RWPE2 (cell line): ENCODE data around the gene HACD1.

Experiments used
- ATAC-seq: fragments of 200-7000 bp; cut with Tn5 transposase; 3 replicates; pipeline ENCODE4 v1.9.1; 2021; ENCODE audit warnings: low read depth
- DNase-seq: peaks from one replicate; pipeline ENCODE4 v3.0.0-alpha.2; 2020; ENCODE audit warnings: low spot score
- H3K27ac ChIP-seq: fragments of 450-650 bp; 2 replicates; pipeline ENCODE4 v1.5.1; 2017; ENCODE audit warnings: mild to moderate bottlenecking; ENCODE audit not compliant: poor library complexity, severe bottlenecking
- H3K27me3 ChIP-seq: fragments of 250-450 bp; sonication (Bioruptor Pico); 2 replicates; pipeline ENCODE4 v1.5.1; 2021; ENCODE audit warnings: mild to moderate bottlenecking, moderate library complexity; ENCODE audit not compliant: insufficient read depth, poor library complexity, severe bottlenecking
- H3K36me3 ChIP-seq: fragments of 250-450 bp; sonication (Bioruptor Pico); 2 replicates; pipeline ENCODE4 v1.5.1; 2020; ENCODE audit warnings: low read depth, mild to moderate bottlenecking, moderate library complexity
- H3K4me1 ChIP-seq: fragments of 250-450 bp; sonication (Bioruptor Pico); 2 replicates; pipeline ENCODE4 v1.5.1; 2021; ENCODE audit warnings: mild to moderate bottlenecking, moderate library complexity; ENCODE audit not compliant: insufficient read depth, poor library complexity, severe bottlenecking
- H3K4me3 ChIP-seq: fragments of 250-450 bp; sonication (Bioruptor Pico); 2 replicates; pipeline ENCODE4 v1.5.1; 2021; ENCODE audit warnings: mild to moderate bottlenecking, moderate library complexity; ENCODE audit not compliant: severe bottlenecking
- H3K9me3 ChIP-seq: fragments of 250-450 bp; sonication (Bioruptor Pico); 2 replicates; pipeline ENCODE4 v1.5.1; 2021; ENCODE audit warnings: mild to moderate bottlenecking, moderate library complexity; ENCODE audit not compliant: severe bottlenecking
- CTCF ChIP-seq: fragments of 450-650 bp; IDR thresholded peaks from one replicate; pipeline ENCODE4 v1.5.1; 2017; ENCODE audit warnings: mild to moderate bottlenecking, moderate library complexity; ENCODE audit not compliant: poor library complexity, severe bottlenecking

Gene HACD1

GRCh38 chr10:17649052-17649451 lies 31.9 kb upstream of the HACD1 start:
- DNase-seq (no peak), ATAC-seq (no peak)
- H3K27me3 ChIP-seq, result no peaks in the 10 kb centered on the region
- H3K4me1 ChIP-seq, result peaks cover 15% of the 10 kb centered on the region
- H3K36me3 ChIP-seq, result peaks cover 46% of the 10 kb centered on the region
- H3K4me3 ChIP-seq, result no peak overlapping the region
- H3K9me3 ChIP-seq, result no peaks in the 10 kb centered on the region
- H3K27ac ChIP-seq, result no peak overlapping the region
- TF ChIP-seq CTCF, result no peak

GRCh38 chr10:17648243-17649035 lies 31.3 kb upstream of the HACD1 start:
- no peak for ATAC-seq
- H3K36me3 ChIP-seq, result peaks cover 42% of the 10 kb centered on the region
- no peak for DNase-seq
- H3K4me3 ChIP-seq, result no peak overlapping the region
- TF ChIP-seq CTCF, result no peak
- no peaks in the 10 kb centered on the region for H3K9me3 ChIP-seq
- peaks cover 15% of the 10 kb centered on the region for H3K4me1 ChIP-seq
- H3K27me3 ChIP-seq, result no peaks in the 10 kb centered on the region
- no peak overlapping the region for H3K27ac ChIP-seq

- H3K4me3 ChIP-seq, result no peak overlapping the region
- H3K27me3 ChIP-seq, result no peaks in the 10 kb centered on the region
- TF ChIP-seq CTCF, result no peak
- no peak for ATAC-seq
- peaks cover 22% of the 10 kb centered on the region for H3K4me1 ChIP-seq
- no peak for DNase-seq
- H3K9me3 ChIP-seq, result no peaks in the 10 kb centered on the region
- H3K36me3 ChIP-seq, result peaks cover 33% of the 10 kb centered on the region
- no peak overlapping the region for H3K27ac ChIP-seq
These were observed 30.2 kb upstream of the HACD1 start for GRCh38 chr10:17647326-17647725.

- Histone ChIP-seq H3K36me3 (peaks cover 27% of the 10 kb centered on the region), H3K4me1 (peaks cover 25% of the 10 kb centered on the region), H3K4me3 (peak overlapping the region; percentile 66), H3K27me3 (no peaks in the 10 kb centered on the region), H3K9me3 (no peaks in the 10 kb centered on the region), H3K27ac (peak overlapping the region; percentile 81)
- TF ChIP-seq CTCF, result no peak
- ATAC-seq (peak; percentile 66), DNase-seq (no peak)
These were observed 28.6 kb upstream of the HACD1 start for GRCh38 chr10:17645621-17646345.
